ENCODE data around the gene SLC35A1. TPM values are rescaled to one million over a fixed set of nuclear protein-coding genes. Genes with fewer than 3 reads are reported as not detected.

SLC35A1 gene, protein sequence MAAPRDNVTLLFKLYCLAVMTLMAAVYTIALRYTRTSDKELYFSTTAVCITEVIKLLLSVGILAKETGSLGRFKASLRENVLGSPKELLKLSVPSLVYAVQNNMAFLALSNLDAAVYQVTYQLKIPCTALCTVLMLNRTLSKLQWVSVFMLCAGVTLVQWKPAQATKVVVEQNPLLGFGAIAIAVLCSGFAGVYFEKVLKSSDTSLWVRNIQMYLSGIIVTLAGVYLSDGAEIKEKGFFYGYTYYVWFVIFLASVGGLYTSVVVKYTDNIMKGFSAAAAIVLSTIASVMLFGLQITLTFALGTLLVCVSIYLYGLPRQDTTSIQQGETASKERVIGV
- total RNA-seq (10 to 100 TPM; 20.4 to 26.2 TPM), polyA plus RNA-seq (10 to 100 TPM; 31.2 to 33.2 TPM)

DNA sequence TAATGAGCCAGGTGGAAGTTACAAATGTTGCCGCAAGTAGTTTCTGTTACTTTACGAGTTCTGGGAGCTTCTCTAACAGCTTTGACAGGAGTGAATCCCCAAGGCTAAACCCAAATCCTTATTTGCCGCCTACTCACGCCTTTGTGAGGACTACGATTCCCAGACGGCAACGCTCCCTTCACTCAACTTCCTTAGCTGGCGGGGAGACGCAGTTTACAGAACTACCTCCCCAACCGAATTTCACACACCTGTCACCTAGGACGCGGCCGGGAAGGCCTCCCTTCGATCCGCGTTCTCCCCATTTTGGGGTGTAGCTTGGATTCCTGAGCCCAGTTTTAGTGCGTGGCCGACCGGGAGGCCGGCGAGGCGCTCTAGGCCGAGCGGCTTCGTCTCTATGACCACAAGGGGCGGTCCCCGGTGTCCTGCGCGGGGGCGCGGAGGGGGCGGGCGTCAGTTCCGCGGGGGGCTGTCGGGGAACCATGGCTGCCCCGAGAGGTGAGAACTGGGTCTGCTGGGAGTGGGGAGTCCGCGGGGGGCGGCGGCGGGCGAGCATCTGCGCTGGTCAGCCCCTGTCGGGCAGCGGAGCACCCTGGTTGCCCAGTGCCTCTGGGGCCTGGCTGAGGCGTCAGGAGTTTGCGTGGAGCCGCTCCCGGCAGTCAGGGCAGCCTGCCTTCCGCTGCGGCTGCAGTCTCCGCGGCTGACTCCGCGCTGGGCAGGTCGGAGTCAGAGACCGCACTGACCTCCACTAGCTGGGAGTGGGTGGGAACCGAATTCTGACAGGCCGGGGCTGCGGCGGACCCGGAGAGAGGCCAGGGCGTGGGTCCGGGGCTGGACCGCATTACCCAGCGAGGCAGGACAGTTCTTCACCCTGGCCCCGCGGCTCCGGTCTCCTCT lies at the start of gene SLC35A1:
Gene SLC35A1 (plus strand): TSS at position 450 of the 894 bp plus-strand sequence. CDS start 30 bp downstream, at position 480.
- peak within 1 kb of the TSS; percentile 67 to 72 for H3K4me3 ChIP-seq (ENCODE audit: low read length in 2 of 2)
- H3K4me3 Mint-ChIP-seq: peak within 1 kb of the TSS; percentile 97 to 99 (median 99)
- peak within 1 kb of the TSS; percentile 93 to 100 (median 100) for H3K27ac Mint-ChIP-seq
- no peaks in the 10 kb centered on the region for H3K27me3 ChIP-seq (ENCODE audit: insufficient read depth, low read length)
- peaks cover 0 to 2% (median 0%) of the 10 kb centered on the region in 8 donors for H3K9me3 Mint-ChIP-seq
- peaks cover 9 to 27% (median 16%) of the 10 kb centered on the region in 4 donors for H3K4me1 Mint-ChIP-seq
- H3K4me1 ChIP-seq (ENCODE audit: insufficient read depth, low read length): peaks cover 18% of the 10 kb centered on the region
- no peaks in the 10 kb centered on the region for H3K9me3 ChIP-seq (ENCODE audit: control insufficient read depth in 1 of 2, low read length in 2 of 2)
- peak; percentile 80 to 92 (median 86) for DNase-seq
- ChIA-PET CTCF (ENCODE audit: partially characterized antibody) (interaction anchor here (0.9 to 3.6 kb wide), 2 partner anchors 65 to 150 kb away, joined by 3 to 11 read pairs; partner anchors contain the start of genes CFAP206 and SMIM8), POLR2A (ENCODE audit: partially characterized antibody) (interaction anchor here (0.8 to 2.9 kb wide), 7 partner anchors 18 to 1608 kb away, joined by 3 to 14 read pairs (median 7); partner anchors contain the start of genes CFAP206, ORC3, PNRC1 and RARS2)
- H3K36me3 Mint-ChIP-seq: peaks cover 2 to 3% of the 10 kb centered on the region in 2 donors
- H3K27me3 Mint-ChIP-seq: peaks cover 0 to 2% of the 10 kb centered on the region in 2 donors
- peak within 1 kb of the TSS; percentile 94 for H3K27ac ChIP-seq (ENCODE audit: low read depth, low read length)
- H3K36me3 ChIP-seq (ENCODE audit: insufficient read depth, low read length): no peaks in the 10 kb centered on the region
- intact Hi-C loops (cut with micrococcal nuclease): loop anchor here (1.0 to 5.0 kb wide), 5 partner anchors 64 to 317 kb away; partner anchors contain the start of genes AKIRIN2, ORC3 and ZNF292

DNA sequence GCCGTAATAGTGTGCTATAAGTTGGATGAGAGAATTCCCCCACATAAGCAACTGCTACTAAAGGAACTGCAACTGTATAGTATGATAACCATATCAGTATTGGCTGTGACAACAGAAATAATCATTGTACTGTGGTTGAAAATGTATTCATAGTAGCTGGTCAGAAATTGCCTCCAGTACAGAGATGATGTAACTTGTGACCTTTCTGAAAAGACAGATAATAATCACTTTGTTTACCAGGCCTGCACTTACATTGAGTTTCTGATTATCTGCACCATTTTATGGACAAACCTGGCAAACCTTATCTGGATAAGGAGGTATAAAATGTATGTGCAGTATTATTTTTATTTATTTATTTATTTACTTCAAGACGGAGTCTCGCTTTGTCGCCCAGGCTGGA lies 46.0 kb upstream of the SLC35A1 start:
- ChIA-PET POLR2A (ENCODE audit: partially characterized antibody) (no interaction called here), CTCF (ENCODE audit: partially characterized antibody) (interaction anchor here (1.6 kb wide), 1 partner anchor 34 kb away, joined by 3 read pairs; no protein-coding TSS in a partner anchor)
- Histone ChIP-seq H3K27me3 (ENCODE audit: insufficient read depth, low read length) (no peaks in the 10 kb centered on the region), H3K36me3 (ENCODE audit: insufficient read depth, low read length) (no peaks in the 10 kb centered on the region), H3K4me3 (ENCODE audit: low read length in 2 of 2) (no peak overlapping the region), H3K9me3 (ENCODE audit: control insufficient read depth in 1 of 2, low read length in 2 of 2) (no peaks in the 10 kb centered on the region), H3K4me1 (ENCODE audit: insufficient read depth, low read length) (no peaks in the 10 kb centered on the region), H3K27ac (ENCODE audit: low read depth, low read length) (no peak overlapping the region)
- Mint-ChIP-seq H3K4me3 (no peak overlapping the region), H3K36me3 (no peaks in the 10 kb centered on the region), H3K4me1 (no peaks in the 10 kb centered on the region), H3K9me3 (no peaks in the 10 kb centered on the region), H3K27ac (no peak overlapping the region), H3K27me3 (peaks cover 3 to 5% of the 10 kb centered on the region in 2 donors)
- intact Hi-C loops (cut with micrococcal nuclease): no loop called here
- no peak for DNase-seq

DNA sequence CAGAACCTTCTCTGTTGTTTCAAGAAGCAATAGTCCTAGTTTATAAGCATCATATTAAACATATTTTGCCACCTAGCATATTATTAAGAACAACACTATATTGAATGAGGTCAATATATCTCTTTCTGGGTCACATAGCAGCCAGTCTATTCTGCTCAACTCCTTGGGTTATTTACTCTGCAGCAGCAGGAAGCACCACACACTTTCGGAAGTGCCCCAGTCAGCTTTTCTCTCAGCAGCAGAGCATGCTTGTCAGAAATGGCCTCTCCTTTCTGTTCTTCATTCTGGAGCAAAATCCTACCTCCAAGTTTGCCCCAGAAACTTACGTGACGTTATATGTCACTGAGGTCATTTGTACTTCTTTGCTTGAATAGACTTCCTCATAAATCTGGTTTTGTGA lies 42.3 kb upstream of the SLC35A1 start:
- Histone ChIP-seq H3K27me3 (ENCODE audit: insufficient read depth, low read length) (no peaks in the 10 kb centered on the region), H3K27ac (ENCODE audit: low read depth, low read length) (no peak overlapping the region), H3K4me3 (ENCODE audit: low read length in 2 of 2) (no peak overlapping the region), H3K4me1 (ENCODE audit: insufficient read depth, low read length) (no peaks in the 10 kb centered on the region), H3K9me3 (ENCODE audit: control insufficient read depth in 1 of 2, low read length in 2 of 2) (no peaks in the 10 kb centered on the region), H3K36me3 (ENCODE audit: insufficient read depth, low read length) (no peaks in the 10 kb centered on the region)
- ChIA-PET CTCF (ENCODE audit: partially characterized antibody) (no interaction called here), POLR2A (ENCODE audit: partially characterized antibody) (no interaction called here)
- Mint-ChIP-seq H3K9me3 (no peaks in the 10 kb centered on the region), H3K4me3 (no peak overlapping the region), H3K4me1 (no peaks in the 10 kb centered on the region), H3K27ac (no peak overlapping the region), H3K27me3 (peaks cover 5 to 8% of the 10 kb centered on the region in 2 donors), H3K36me3 (no peaks in the 10 kb centered on the region)
- no peak for DNase-seq
- intact Hi-C loops (cut with micrococcal nuclease): no loop called here

DNA sequence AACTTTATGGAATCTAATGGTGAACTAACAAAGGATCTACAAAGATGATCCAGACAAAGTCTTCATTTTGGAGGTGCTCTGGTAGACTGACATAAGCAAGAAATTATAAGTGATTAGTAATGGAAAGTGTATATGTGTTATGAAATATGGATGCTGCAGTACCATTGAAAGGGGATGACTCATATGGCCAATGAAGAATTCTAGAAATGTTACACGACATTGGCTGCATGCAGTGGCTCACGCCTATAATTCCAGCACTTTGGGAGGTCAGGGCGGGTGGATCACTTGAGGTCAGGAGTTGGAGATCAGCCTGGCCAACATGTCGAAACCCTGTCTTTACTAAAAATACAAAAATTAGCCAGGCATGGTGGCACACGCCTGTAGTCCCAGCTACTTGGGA lies 41.5 kb upstream of the SLC35A1 start:
- DNase-seq: no peak
- Histone ChIP-seq H3K27me3 (ENCODE audit: insufficient read depth, low read length) (no peaks in the 10 kb centered on the region), H3K4me1 (ENCODE audit: insufficient read depth, low read length) (no peaks in the 10 kb centered on the region), H3K9me3 (ENCODE audit: control insufficient read depth in 1 of 2, low read length in 2 of 2) (no peaks in the 10 kb centered on the region), H3K36me3 (ENCODE audit: insufficient read depth, low read length) (no peaks in the 10 kb centered on the region), H3K4me3 (ENCODE audit: low read length in 2 of 2) (no peak overlapping the region), H3K27ac (ENCODE audit: low read depth, low read length) (no peak overlapping the region)
- ChIA-PET POLR2A (ENCODE audit: partially characterized antibody) (no interaction called here), CTCF (ENCODE audit: partially characterized antibody) (no interaction called here)
- H3K27ac Mint-ChIP-seq: no peak overlapping the region
- no peaks in the 10 kb centered on the region for H3K4me1 Mint-ChIP-seq
- H3K27me3 Mint-ChIP-seq: peaks cover 6 to 8% of the 10 kb centered on the region in 2 donors
- no peaks in the 10 kb centered on the region for H3K36me3 Mint-ChIP-seq
- no peak overlapping the region for H3K4me3 Mint-ChIP-seq
- intact Hi-C loops (cut with micrococcal nuclease): no loop called here
- no peaks in the 10 kb centered on the region for H3K9me3 Mint-ChIP-seq

DNA sequence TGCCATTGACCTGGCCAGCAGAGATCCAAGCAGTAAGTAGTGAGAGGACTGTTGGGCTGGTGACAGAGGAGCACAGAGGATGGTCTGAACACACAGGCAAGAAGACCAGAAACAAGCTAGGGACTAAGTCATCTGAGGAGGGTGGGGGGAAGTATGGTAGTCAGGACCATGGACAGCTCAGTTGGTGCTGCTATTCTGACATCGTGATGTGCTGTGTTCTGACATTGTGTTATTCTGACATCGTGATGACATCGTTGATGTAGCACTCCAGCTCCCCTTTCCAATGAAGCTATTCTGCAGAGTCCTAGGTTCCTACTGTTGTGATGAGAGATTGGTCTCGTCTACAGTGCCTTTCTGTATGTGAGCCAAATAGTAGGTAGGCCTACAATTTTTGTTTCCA lies 36.3 kb upstream of the SLC35A1 start:
- no peaks in the 10 kb centered on the region for H3K4me1 ChIP-seq (ENCODE audit: insufficient read depth, low read length)
- H3K36me3 Mint-ChIP-seq: no peaks in the 10 kb centered on the region
- H3K4me3 ChIP-seq (ENCODE audit: low read length in 2 of 2): no peak overlapping the region
- H3K4me3 Mint-ChIP-seq: no peak overlapping the region
- H3K27me3 ChIP-seq (ENCODE audit: insufficient read depth, low read length): no peaks in the 10 kb centered on the region
- peaks cover 7 to 9% of the 10 kb centered on the region in 2 donors for H3K27me3 Mint-ChIP-seq
- peaks cover 0 to 3% (median 0%) of the 10 kb centered on the region in 8 donors for H3K9me3 Mint-ChIP-seq
- DNase-seq: peak; percentile 45 to 58 (median 50)
- intact Hi-C loops (cut with micrococcal nuclease): no loop called here
- H3K36me3 ChIP-seq (ENCODE audit: insufficient read depth, low read length): no peaks in the 10 kb centered on the region
- H3K27ac Mint-ChIP-seq: no peak overlapping the region
- no peak overlapping the region for H3K27ac ChIP-seq (ENCODE audit: low read depth, low read length)
- CTCF ChIA-PET (ENCODE audit: partially characterized antibody): no interaction called here
- H3K4me1 Mint-ChIP-seq: no peaks in the 10 kb centered on the region
- no peaks in the 10 kb centered on the region for H3K9me3 ChIP-seq (ENCODE audit: control insufficient read depth in 1 of 2, low read length in 2 of 2)
- POLR2A ChIA-PET (ENCODE audit: partially characterized antibody): no interaction called here

DNA sequence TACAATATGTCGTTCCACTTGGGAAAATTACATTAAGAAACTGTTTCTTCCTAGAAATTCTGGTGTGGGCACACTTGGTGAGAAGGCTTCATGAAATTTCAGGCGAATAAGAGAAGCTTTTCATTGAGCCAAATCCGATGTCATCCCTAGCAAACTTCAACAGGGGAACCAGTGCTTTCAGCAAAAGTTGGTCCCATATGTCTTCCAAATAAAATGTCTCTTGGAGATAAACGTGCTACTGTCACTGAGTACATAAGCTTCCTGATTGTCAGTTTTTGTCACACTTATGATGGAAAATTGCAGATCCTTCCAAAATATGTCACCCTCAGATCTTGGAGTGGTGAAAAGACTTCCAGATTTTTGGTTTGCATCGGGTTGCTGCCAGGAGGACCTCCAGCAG lies 31.1 kb upstream of the SLC35A1 start:
- Mint-ChIP-seq H3K4me3 (no peak overlapping the region), H3K27ac (no peak overlapping the region), H3K36me3 (no peaks in the 10 kb centered on the region), H3K9me3 (peaks cover 0 to 9% (median 3%) of the 10 kb centered on the region in 8 donors), H3K4me1 (no peaks in the 10 kb centered on the region), H3K27me3 (peaks cover 4 to 17% of the 10 kb centered on the region in 2 donors)
- no peak for DNase-seq
- intact Hi-C loops (cut with micrococcal nuclease): no loop called here
- POLR2A ChIA-PET (ENCODE audit: partially characterized antibody): no interaction called here
- Histone ChIP-seq H3K27me3 (ENCODE audit: insufficient read depth, low read length) (no peaks in the 10 kb centered on the region), H3K9me3 (ENCODE audit: control insufficient read depth in 1 of 2, low read length in 2 of 2) (no peaks in the 10 kb centered on the region), H3K36me3 (ENCODE audit: insufficient read depth, low read length) (no peaks in the 10 kb centered on the region), H3K27ac (ENCODE audit: low read depth, low read length) (no peak overlapping the region), H3K4me3 (ENCODE audit: low read length in 2 of 2) (no peak overlapping the region), H3K4me1 (ENCODE audit: insufficient read depth, low read length) (no peaks in the 10 kb centered on the region)
- CTCF ChIA-PET (ENCODE audit: partially characterized antibody): no interaction called here

DNA sequence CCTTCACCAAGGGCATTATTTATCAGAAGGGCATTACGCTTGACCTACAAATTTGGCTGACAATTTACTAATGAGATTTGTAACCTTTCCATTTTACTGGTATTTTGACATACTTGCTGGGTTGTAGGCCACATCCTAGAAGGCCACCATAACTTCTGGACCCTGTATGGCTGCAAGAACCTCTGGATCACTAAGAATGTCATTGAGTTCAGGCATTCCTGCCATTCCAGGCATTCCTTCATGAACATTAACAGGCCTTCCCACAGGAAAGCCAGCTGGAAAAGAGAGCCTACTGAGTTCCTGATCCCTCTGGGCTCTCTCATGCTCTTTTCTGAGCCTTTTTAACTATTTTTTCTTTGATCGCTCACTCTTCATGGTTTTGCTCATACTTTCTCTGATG lies 28.4 kb upstream of the SLC35A1 start:
- Mint-ChIP-seq H3K4me1 (no peaks in the 10 kb centered on the region), H3K4me3 (no peak overlapping the region), H3K27ac (no peak overlapping the region), H3K36me3 (no peaks in the 10 kb centered on the region), H3K9me3 (peaks cover 0 to 7% (median 3%) of the 10 kb centered on the region in 8 donors), H3K27me3 (peaks cover 14 to 25% of the 10 kb centered on the region in 2 donors)
- intact Hi-C loops (cut with micrococcal nuclease): no loop called here
- no peaks in the 10 kb centered on the region for H3K4me1 ChIP-seq (ENCODE audit: insufficient read depth, low read length)
- POLR2A ChIA-PET (ENCODE audit: partially characterized antibody): no interaction called here
- H3K27ac ChIP-seq (ENCODE audit: low read depth, low read length): no peak overlapping the region
- peaks cover 4% of the 10 kb centered on the region for H3K27me3 ChIP-seq (ENCODE audit: insufficient read depth, low read length)
- CTCF ChIA-PET (ENCODE audit: partially characterized antibody): no interaction called here
- no peaks in the 10 kb centered on the region for H3K36me3 ChIP-seq (ENCODE audit: insufficient read depth, low read length)
- no peaks in the 10 kb centered on the region for H3K9me3 ChIP-seq (ENCODE audit: control insufficient read depth in 1 of 2, low read length in 2 of 2)
- no peak overlapping the region for H3K4me3 ChIP-seq (ENCODE audit: low read length in 2 of 2)
- no peak for DNase-seq
